GM19397 (cell line): ENCODE measurements around the gene GRIN1.
"Not testable (repeated sequence)": the region's sequence is repeated elsewhere in the genome, so short reads cannot be mapped to it uniquely, and the experiment has no call there.

ENCODE experiments used
- ATAC-seq: cut with Tn5 transposase; IDR thresholded peaks from one replicate; pipeline ENCODE4 v1.9.1; 2021; ENCODE audit warnings: mild to moderate bottlenecking, moderate library complexity; ENCODE audit not compliant: unreplicated experiment

GRIN1 gene

DNA sequence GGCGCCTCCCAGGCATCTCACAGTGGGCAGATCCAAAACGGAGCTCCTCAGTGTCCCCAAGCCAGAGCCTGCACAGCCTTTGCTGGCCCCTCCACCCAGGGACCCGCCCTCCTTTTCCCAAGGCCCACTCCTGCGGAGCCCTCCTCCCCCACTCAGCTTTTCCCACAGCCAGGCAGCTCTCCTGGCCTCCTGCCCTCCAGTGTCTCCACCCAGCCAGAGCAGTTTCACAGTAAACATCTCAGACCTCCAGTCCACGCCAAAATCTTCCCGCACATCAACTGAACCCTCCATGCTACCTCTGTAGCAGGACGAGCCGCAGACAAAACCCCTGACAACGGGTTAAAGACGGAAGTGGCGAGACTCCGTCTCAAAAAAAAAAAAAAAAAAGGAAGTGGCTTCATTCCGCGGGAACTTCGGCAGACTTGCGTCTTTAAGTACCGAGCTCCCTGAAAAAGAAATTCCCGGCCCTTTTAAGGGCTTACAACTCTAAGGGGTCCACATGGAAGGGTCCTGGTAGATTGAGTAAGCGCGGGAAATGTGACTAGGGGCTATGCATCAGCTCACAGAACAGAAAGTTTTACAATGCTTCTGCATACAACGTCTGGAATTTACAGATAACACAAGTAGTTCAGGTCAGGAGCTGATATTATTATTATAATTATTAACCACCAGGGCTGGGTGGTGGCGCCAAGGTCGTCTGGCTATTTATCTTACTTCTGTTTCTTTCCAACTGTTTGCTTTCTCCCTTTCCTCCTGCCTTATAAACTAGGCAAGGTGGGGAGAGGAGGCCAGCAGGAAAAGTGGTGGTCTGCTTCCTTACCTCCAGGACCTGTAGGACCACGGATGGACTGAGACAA lies 11.4 kb upstream of the GRIN1 start:
- no peak for ATAC-seq

DNA sequence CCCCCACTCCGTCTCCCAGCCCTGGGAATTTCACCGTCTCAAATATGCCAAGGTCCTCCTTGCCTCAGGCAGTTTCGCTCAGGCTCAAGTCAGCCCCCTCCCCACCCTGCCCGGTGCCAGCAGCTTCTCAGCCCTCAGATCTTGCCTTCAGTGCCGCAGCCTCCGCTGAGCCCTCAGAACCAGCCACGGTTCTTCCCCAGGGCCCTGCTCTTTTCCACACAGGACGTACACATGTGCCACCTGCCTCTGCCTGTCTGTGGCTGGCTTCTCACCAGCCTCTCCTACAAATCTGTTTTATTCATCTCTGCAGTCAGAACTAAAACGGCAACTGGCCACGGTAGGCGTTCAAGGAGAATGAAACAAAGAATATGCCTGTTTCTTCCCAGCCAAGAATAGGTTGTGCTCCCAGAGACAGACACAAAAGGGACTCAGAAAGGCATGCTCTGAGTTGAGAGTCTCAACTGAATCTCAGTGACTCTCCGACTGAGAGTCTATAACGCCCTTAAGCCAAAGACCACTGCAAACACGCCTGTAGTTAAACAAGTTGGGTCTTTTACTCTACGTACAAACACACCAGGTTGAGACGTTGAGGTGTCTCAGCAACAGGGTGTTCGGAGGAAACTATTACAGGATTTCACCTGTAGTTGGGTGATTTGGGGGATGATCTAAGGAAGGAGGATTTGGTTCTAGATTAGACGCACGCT lies 10.6 kb upstream of the GRIN1 start:
- no peak for ATAC-seq

DNA sequence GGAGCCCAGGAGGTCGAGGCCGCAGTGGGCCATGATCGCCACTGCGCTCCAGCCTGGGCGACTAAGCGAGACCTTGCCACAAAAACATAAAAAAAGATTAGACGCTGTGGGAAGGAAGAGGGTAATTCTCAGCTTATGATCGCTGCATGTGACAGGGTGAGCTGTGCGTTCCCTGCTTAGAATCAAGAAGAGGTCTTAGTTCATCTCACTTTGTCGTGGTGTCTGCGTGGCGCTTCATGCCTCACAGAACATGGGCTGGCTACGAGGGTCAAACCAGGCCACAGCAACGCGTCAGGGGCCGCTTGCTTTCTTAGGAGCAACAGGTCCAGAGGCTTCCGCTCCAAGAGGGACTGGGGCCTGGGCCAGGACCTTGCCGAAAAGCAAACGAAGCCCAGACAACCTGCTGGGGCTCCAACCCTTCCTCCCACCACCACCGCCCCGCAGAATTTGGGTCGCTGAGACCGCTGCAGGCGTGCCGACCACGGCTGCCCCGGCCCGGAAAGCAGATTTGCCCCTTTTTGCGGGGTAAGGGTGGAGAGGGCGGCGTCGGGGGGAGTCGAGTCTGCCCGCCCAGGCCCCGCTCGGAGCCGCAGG lies 10.0 kb upstream of the GRIN1 start:
- peak; percentile 12 for ATAC-seq

DNA sequence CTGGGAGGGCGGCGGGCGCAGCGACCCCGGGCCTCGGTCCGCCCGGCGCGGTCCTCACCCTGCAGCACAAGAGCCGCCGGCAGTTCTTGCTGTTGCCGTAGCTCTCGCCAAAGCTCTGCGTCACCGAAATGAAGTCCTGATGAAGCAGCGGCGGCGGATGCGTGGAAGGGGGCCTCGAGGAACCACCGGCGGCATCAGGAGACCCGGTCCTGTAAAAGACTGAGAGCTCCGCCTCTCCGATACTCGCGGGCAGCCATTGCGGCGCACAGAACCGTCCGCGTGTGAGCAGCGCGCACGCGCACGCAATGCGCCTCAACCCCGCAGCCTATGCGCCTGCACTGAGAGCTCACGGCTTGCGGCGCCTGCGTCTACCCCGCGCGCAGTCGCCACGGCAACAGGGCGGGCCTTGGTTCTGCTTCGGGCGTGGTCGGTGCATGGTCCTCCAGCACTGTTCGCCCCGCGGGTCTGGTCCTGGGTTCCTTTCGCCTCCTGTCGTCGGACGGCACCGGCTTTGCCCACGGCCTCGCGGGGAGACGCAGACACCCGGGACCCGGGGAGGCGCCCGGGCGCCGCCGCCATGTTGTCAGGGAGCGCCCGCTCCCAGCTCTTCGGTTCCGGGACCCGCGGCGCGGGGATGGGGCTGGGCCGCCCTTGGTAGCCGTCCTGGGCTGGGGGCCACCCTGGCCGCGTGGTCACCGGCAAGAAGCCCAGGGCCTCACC lies 9.3 kb upstream of the GRIN1 start:
- peak; percentile 84 for ATAC-seq

DNA sequence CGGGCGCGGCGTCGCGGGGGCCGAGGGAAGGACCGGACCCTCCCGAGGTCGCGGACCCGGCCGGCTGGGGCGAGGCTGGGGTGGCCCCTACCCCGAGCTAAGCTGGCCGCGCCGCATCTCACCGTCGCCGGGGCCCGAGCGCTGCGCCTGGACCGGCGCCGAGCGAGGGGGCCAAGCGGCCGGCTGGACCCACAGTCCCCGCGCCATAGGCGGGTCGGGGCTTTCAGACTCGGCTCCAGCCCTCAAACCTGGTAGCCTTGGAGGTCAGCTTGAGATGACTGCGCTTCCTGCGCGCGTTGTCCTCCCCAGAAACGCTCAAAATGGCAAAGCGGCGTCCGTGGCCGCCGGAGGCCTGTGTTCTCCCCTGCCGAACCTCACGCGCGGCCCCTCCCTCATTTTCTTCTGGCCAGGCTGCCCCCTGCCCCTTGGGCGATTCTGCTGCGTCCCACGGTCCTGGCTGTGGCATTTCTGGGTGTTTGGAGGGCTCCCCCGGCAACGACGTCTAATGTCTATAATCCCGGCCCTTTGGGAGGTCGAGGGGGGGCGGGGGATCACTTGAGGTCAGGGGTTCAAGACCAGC lies 8.7 kb upstream of the GRIN1 start:
- peak; percentile 23 for ATAC-seq

DNA sequence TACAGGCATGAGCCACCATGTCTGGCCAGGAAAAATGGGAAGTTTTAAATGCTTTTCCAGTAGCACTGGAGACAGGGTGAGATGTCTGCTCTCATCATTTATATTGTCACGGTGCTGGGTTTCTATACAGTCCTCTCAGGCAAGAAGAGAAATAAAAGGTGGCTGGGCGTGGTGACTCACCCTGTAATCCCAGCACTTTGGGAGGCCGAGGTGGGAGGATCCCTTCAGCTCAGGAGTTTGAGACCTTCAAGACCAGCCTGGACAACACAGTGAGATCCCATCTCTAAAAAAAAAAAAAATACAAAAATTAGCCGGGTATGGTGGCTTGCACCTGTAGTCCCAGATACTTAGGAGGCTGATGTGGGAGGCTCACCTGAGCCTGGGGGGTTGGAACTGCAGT lies 4.8 kb upstream of the GRIN1 start:
- no peak for ATAC-seq

DNA sequence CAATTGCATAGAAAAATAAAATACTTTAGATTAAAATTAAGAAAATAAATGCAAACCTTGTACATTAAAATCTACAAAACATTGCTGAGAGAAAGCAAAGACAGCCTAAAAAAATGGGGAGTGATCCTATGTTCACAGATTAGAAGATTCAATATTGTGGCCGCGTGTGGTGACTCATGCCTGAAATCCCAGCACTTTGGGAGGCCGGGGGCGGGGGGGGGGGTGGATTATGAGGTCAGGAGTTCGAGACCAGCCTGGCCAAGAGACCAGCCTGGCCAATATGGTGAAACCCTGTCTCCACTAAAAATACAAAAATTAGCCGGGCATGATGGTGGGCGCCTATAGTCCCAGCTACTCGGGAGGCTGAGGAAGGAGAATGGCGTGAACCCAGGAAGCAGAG lies 3.8 kb upstream of the GRIN1 start:
- not testable (repeated sequence) for ATAC-seq

DNA sequence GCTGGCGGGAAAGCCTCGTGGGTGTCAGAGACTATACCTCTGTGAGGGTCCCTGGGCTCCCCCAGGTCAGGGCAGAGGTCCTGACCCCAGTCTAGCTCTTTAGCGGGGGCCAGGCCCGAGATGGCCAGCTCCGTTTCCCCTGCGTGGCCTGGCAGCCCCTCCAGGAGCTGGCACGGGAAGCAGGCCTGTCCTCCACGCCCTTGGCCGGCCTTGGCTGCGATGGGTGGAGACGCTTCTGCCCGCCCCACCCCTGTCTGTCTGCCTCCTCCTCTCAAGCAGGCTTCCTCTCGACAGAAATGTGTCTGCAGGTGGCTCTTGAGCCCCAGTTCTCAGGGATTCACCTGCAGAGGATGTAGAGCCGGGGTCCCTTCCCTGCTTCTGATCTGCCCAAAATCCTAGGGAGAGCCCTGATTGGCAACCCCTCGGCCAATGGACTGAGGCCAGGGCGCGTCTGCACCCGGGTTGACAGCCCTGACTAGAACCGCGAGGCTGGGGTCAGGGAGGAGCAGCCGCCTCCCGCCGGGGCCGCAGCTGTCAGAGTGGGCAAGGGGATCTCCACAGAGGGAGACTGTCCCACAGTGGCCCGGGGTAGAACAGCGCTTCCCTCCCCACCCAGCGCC lies 2.6 kb upstream of the GRIN1 start:
- no peak for ATAC-seq

DNA sequence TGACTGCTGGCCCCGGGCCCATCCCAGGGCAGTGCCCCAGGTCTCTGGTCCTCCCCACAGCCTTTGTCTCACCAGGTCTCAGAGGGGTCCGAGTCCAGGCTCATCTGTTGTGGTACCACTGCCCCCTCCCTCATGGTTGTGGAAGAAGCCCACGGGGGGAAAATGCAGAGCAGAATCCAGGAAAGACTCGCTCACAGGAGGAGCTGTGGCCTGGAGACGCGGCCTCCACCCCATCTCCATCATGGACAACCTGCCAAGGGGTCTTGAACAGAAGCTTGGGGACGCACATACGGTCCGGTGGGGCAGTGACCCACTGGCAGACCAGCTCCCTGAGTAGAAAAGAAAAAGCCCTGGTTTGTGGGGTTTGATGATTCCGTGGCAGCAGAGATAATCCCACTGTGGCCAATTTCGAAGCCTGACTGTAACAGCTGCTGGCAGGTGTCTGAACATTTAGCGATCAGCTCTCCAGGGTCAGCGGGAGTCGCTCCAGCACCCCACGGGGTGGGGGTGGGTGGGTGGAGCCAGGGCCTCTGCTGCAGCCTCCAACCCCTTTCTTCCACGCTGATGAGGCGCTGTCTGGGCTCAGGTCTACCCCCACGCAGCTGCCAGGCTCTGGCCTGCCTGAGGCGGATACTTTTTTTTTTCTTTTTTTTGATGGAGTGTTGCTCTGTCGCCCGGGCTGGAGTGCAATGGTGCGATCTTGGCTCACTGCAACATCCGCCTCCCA lies 1.9 kb upstream of the GRIN1 start:
- ATAC-seq: no peak

DNA sequence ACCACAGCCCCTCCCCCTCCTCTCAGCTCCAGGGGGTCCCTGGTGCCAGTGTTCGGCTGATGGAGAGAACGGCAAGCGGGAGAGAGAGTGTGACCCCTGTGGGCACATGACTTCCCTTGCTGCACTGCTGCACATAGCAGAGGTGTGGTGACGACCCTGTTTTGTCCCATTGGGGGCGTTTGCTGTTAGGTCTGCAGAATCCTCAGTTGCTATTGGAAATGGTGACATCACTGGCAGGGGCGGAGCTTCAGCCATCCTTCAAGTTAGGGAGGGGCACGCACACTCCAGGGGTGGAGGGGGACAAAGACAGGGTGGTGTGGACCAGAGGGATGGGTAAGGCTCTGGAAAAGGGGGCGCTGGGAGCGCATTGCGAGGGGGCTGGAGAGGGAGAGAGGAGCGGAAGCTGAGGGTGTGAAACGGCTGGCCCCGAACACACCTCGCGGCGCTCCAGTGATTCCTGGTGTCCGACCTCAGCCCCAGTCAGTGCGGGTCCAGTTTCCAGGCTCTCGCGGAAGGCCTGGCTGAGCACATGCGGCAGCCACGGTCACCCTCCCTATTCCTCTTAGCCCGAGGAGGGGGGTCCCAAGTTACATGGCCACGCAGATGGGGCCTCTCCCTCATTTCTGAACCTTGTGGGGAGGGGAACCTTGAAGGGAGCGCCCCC lies 764 bp upstream of the GRIN1 start:
- no peak for ATAC-seq

DNA sequence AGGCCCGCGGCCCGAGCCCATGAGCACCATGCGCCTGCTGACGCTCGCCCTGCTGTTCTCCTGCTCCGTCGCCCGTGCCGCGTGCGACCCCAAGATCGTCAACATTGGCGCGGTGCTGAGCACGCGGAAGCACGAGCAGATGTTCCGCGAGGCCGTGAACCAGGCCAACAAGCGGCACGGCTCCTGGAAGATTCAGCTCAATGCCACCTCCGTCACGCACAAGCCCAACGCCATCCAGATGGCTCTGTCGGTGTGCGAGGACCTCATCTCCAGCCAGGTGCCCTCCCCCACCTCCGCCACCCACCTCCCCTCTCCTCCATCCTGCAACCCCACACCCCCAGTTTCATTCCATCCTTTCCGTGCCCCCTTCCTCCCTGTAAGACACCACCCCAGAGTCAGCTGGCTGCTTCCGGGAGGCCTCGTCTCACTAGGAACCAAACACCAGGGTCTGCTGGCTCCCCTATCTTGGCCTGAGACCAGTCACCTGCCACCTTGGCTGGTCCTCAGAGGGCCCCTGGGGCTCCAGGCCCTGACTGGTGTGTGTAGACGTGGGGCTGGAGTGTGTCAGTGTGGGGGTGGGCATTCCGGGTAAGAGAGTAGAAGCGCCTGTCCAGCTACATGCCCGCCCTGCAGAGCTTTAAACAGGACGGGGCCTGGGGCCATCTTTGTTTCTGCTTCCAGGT lies 655 bp downstream of the GRIN1 start:
- ATAC-seq: no peak

DNA sequence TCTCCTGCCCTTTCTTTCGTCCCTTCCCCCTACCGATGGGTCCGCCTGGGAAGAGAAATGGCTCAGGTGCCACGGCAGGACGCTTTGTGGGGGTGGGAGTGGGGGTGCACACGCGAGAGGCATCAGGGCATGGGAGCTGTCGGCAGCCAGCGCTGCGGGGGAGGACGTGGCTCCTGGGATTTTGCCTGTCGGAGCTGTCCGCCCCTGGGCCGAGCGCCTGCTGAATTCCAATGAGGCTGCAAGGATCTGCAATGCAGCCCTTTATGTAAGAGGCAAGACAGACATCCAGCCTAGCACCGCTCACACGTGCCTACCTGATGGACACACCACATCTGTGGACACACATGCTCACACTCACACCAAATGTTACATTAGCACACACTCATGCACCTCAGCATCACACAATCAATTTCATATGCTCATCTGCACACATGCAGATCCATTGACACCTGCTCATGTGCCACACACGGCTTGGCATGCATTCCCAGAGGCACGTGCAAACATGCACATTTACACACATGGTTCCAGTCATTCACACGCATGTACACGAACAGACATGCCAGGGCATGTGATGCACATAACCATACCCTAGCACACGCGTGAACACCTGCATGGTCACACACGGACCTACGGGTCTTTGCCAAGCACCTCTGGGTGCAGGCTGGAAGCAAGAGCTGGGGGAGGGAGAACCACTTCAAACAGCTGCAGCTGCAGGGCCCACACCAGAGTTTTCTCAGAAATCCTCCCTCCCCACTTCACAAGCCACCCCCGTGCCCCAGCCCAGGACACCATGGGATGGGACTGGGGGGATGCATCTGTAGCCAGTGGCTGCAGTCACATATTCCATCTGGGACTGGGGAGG lies 1.4 kb downstream of the GRIN1 start:
- ATAC-seq: no peak

DNA sequence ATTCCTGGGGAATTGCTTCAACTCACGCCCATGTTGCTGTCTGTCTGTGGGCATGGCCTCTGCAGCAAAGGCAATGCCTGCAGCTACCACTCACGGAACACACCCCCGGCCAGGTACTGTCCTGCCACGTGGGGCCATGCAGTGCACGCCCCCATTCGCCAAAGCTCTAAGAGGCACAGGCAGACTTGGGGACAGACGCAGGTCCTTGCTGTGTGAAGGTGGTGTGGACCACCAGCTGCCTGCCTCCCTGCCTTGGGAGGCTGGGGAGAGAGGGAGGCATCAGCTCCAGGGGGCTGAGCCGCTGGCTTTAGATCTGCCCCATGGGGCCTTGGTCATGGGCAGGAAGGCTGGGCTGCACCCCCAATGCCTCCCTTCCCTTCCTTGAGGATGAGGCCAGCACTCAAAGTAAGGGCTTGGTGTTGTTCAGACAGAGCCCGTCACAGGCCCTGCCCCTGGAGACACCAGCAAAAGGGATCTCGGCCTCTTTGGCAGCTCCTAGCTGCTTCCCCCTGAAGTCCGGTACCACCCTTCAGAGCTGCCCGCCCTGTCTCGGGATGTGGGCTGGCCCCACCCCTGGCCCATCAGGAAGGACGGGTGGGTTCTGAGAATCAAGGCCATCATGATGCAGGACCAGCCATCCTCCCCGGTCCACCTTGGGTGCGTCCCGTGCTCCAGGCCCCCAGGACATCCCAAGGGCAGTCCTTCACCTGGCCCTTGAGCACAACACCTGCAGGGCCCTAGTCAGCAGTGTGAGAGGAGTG lies 2.3 kb downstream of the GRIN1 start:
- no peak for ATAC-seq

DNA sequence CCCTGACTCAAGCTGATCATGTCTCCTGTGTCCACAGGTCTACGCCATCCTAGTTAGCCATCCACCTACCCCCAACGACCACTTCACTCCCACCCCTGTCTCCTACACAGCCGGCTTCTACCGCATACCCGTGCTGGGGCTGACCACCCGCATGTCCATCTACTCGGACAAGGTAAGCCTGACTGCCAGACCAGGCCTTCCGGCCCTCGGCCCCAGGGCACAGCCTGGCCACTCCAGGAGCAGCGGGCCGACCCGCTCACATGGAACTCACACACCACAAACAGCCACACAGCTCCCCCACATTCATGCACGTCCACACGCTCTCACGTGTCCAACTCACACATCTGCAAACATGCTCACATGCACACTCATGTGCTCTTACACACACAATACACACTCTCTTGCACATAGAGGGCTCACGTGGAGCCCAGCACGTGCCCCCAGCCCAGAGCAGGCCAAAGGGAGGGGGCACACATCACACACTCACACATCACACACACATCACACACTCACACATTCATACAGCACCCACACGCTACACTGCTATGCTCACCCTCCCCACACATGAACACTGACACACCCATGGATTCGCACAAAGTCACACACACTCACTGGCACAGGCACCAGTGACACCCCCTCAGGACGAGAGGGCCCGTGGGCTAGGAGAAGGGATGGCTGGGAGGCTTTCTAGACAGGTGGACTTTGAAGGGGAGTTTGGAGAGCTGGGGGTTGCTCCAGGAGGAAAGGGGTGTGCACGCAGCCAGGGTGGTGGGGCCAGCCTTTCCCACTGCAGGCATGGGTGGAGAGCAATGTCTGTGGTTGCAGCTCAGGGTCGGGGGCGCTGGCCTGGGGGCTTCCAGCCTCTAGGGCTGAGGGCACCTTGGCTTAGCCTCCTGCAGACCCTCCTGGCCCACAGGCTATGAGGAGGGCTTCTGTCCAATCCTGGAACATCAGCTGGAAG lies 3.3 kb downstream of the GRIN1 start:
- no peak for ATAC-seq

DNA sequence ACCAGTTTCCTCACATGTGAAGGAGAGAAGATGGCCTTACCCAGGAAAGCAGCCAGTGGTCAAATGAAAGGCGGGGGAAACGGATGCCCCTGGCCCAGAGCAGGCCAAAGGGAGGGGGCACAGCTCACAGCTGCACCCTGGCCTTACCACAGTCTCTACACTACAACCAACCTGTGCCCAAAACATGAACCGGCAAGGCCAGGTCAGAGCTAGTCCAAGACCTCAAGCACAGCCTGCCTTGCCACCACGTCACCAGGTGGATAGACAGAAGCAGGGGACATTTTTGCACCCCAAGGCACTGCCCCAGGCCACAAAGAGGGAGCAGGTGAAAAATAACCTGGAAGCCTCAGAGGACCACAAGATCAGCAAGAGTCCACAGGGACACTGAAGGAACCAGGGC lies 4.5 kb downstream of the GRIN1 start:
- ATAC-seq: no peak
